Measurements from ENCODE around the gene RNU4-1. TPM values are rescaled to one million over a fixed set of nuclear protein-coding genes. Genes with fewer than 3 reads are reported as not detected.
"Not testable (repeated sequence)": the region's sequence is repeated elsewhere in the genome, so short reads cannot be mapped to it uniquely, and the experiment has no call there.

RNU4-1 gene
- total and polyA plus RNA-seq, 12 donors, result 426 to 3,423 (median 1,870) TPM; not detected in 2

DNA sequence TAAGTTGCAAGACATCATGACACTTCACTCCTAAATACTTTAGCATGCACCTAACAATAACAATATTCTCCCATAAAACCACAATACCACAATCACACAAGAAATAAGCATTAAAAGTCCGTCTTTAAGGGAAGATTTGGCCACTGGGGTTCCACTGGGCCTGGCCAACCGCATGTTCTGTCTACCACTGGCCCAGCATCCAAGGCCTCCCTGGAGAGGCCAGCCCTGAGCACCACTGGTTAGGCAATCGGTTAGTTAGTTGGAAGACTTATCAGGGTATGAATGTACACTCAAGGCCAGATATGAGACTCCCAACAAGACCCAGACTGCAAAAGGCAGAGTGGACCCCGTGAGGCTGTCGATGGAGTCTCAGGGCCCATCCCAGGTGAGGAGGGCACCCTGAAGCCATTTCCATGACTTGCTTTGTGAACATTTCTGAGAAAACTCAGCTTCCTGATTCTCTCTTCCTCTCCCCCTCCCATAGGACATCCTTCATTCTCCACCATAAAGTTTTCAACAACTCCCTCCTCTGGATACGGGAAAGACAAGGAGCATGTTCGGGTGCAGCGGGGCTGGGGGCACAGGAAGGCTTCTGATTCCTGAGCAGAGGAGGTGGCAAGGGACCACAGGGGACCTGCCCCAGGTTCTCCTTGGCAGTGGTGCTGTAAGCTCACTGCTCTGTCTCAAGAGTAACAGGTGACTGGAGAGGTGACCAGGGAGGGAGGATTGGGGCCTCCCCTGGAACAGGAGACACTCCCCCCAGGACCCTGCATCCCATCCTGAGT, 33.4 kb downstream of the RNU4-1 start:
- Histone ChIP-seq H3K27me3 (no peaks in the 10 kb centered on the region), H3K36me3 (peaks cover 0 to 19% (median 0%) of the 10 kb centered on the region in 9 donors), H3K4me3 (no peak overlapping the region), H3K27ac (peak overlapping the region in 9 of 10 donors; percentile 9 to 92 (median 87)), H3K4me1 (peaks cover 63 to 100% (median 98%) of the 10 kb centered on the region in 9 donors), H3K9me3 (no peaks in the 10 kb centered on the region)
- TF ChIP-seq, protein P1, sequence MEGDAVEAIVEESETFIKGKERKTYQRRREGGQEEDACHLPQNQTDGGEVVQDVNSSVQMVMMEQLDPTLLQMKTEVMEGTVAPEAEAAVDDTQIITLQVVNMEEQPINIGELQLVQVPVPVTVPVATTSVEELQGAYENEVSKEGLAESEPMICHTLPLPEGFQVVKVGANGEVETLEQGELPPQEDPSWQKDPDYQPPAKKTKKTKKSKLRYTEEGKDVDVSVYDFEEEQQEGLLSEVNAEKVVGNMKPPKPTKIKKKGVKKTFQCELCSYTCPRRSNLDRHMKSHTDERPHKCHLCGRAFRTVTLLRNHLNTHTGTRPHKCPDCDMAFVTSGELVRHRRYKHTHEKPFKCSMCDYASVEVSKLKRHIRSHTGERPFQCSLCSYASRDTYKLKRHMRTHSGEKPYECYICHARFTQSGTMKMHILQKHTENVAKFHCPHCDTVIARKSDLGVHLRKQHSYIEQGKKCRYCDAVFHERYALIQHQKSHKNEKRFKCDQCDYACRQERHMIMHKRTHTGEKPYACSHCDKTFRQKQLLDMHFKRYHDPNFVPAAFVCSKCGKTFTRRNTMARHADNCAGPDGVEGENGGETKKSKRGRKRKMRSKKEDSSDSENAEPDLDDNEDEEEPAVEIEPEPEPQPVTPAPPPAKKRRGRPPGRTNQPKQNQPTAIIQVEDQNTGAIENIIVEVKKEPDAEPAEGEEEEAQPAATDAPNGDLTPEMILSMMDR (IDR thresholded peaks at IDR 0.05), result no peak
- intact Hi-C loops (cut with DNase I), result no loop called here
- DNase-seq (no peak), ATAC-seq (peak in 1 of 8 donors; percentile 55)
- 63 to 71% methylated on average over 8 of the region's 8 CpGs for WGBS, 2 donors

DNA sequence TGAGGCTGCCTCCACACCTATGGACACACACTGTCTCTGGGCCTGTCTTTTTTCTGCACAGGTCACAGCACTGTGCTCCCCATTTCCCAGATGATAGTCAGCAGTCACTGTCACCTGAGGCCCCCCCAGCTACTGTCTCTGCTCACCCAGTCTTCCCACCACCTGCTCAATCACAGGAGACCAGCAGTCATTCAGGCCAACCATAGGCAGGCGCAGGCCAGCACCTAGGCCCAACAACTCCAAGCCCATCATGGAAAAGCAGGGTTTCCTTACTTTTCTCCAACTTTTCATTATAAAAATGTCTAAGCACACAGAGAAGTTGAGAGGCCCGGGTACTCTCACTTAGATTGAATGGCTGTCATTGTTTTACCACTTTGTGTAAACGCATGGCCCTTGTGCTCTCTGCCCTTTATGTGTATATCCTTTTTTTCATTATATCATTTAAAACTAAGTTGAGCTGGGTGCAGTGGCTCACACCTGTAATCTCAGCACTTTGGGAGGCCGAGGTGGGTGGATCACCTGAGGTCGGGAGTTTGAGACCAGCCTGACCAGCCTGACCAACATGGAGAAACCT, 34.6 kb downstream of the RNU4-1 start:
- Histone ChIP-seq H3K27me3 (no peaks in the 10 kb centered on the region), H3K36me3 (peaks cover 0 to 28% (median 0%) of the 10 kb centered on the region in 9 donors), H3K9me3 (no peaks in the 10 kb centered on the region), H3K27ac (peak overlapping the region; percentile 49 to 92 (median 86)), H3K4me1 (peaks cover 55 to 100% (median 98%) of the 10 kb centered on the region in 9 donors), H3K4me3 (no peak overlapping the region)
- intact Hi-C loops (cut with DNase I), result no loop called here
- TF ChIP-seq, protein P1 (IDR thresholded peaks at IDR 0.05), result no peak
- no peak for DNase-seq
- ATAC-seq, result no peak
- 88 to 94% methylated on average over 5 of the region's 5 CpGs for WGBS, 2 donors

DNA sequence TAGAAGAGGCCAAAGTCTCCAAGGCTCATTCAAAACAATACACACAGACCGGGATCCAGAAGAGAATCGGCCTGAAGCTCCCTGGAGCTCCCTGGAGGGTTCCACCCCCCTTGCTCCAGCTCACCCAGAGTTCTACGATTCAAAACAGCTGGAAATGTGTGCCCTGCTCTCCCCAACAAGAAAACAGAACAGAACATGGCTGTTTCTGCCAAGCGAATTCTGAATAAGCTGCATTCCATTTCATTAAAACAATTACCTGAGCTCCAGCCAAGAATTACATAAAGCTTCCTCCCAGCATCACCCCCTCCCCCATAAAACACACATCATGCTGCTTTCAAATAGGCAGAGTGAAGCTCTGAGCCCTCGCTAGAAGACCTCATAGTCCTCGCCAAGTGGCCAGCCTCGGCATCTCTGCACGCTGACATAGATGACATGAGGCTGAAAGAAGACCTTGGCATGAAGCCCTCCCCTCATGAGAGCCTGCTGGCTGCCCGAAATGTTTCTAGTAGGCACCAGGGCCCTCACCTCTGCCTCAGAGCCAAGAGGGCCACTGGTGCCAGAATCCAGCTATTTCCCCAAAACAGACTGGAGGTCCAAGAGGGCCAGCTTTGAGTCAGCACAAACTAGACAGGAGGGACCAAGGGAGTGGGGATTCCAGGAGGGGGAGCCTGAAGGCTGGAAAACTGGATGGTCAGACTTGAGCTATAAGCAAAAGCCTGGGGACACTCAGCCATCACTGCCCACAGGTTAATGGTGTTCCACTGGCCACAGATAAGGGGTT, 35.8 kb downstream of the RNU4-1 start:
- TF ChIP-seq, protein P1 (IDR thresholded peaks at IDR 0.05), result peak in 3 of 9 donors; percentile 6 to 16 (median 8)
- peaks cover 0 to 29% (median 0%) of the 10 kb centered on the region in 9 donors for H3K36me3 ChIP-seq
- H3K27ac ChIP-seq, result peak overlapping the region; percentile 76 to 92 (median 86)
- peak overlapping the region in 2 of 10 donors; percentile 22 to 25 for H3K4me3 ChIP-seq
- peaks cover 50 to 100% (median 98%) of the 10 kb centered on the region in 9 donors for H3K4me1 ChIP-seq
- no peaks in the 10 kb centered on the region for H3K9me3 ChIP-seq
- intact Hi-C loops (cut with DNase I), result no loop called here
- no peaks in the 10 kb centered on the region for H3K27me3 ChIP-seq
- WGBS, 2 donors, result 14% methylated on average over 9 of the region's 9 CpGs
- DNase-seq, result peak; percentile 72 to 78
- peak; percentile 78 to 86 (median 80) for ATAC-seq

DNA sequence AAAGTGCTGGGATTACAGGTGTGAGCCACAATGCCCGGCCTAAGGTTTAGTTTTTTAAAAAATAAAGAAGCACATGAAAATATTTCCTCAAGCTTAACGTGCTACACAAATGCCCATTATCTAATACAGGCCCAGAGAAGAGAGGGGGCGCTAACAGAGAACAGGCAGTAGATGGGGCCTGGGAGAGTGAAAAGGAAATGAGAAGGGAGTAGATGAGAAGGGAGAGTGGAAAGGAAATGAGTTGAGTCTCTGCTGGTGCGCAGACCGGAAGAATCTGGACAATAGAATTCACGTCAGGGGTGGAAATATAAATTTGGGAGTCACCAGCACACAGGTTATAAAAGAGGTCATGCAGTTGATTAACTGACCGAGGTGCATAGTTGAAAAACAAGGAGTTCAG, 38.2 kb downstream of the RNU4-1 start:
- ATAC-seq, result peak in 5 of 8 donors; percentile 17 to 60 (median 45)
- Histone ChIP-seq H3K4me1 (peaks cover 51 to 100% (median 98%) of the 10 kb centered on the region in 9 donors), H3K27me3 (no peaks in the 10 kb centered on the region), H3K9me3 (no peaks in the 10 kb centered on the region), H3K36me3 (peaks cover 0 to 29% (median 0%) of the 10 kb centered on the region in 9 donors), H3K4me3 (no peak overlapping the region), H3K27ac (peak overlapping the region; percentile 75 to 92 (median 86))
- 71 to 81% methylated on average over 7 of the region's 7 CpGs for WGBS, 2 donors
- DNase-seq, result peak in 1 of 2 donors; percentile 59
- TF ChIP-seq, protein P1 (IDR thresholded peaks at IDR 0.05), result peak in 7 of 9 donors; percentile 9 to 56 (median 40)
- intact Hi-C loops (cut with DNase I), result no loop called here

DNA sequence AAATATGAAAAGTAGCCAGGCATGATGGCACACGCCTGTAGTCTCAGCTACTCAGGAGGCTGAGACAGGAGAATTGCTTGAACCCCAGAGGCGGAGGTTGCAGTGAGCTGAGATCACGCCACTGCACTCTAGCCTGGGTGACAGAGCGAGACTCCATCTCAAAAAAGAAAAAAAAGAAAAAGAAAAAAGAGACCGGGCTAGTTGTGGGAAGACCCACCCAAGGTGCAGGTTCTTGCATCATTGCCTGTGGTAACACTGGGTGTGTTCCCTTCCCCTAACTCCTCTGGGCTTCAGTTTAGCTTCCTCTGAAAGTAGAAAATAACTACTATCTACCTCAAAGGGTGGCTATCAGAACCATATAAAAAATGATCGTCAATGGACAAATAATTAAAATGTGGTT, 39.7 kb downstream of the RNU4-1 start:
- H3K27me3 ChIP-seq; DNase-seq; intact Hi-C loops (cut with DNase I); H3K9me3 ChIP-seq: not testable (repeated sequence)
- H3K27ac ChIP-seq, result peak overlapping the region; percentile 75 to 92 (median 86)
- WGBS, 2 donors, result 72 to 76% methylated on average over 6 of the region's 6 CpGs
- H3K36me3 ChIP-seq, result peaks cover 0 to 29% (median 0%) of the 10 kb centered on the region in 9 donors
- ATAC-seq, result peak in 3 of 8 donors; percentile 3 to 38 (median 12)
- peaks cover 43 to 100% (median 98%) of the 10 kb centered on the region in 9 donors for H3K4me1 ChIP-seq
- H3K4me3 ChIP-seq, result peak overlapping the region in 1 of 10 donors; percentile 14
